HepG2 (cell line): ENCODE measurements around the gene NDUFS2. TPM values are rescaled to one million over a fixed set of nuclear protein-coding genes. Genes with fewer than 3 reads are reported as not detected.

Experiments
- ASH2L ChIP-seq: fragments of 300-600, 200-600 bp; sonication (generic); IDR thresholded peaks from 2 replicates; pipeline ENCODE4 v1.7.0; 2017; ENCODE audit warnings: low read depth, mild to moderate bottlenecking, moderate library complexity, mixed read lengths, low read length; ENCODE audit not compliant: insufficient read length
- GABPB1 ChIP-seq: IDR thresholded peaks from 2 replicates; pipeline ENCODE4 v1.6.1; 2016; ENCODE audit warnings: mild to moderate bottlenecking, missing genetic modification reagents, moderate library complexity, missing compliant biosample characterization
- HES4 ChIP-seq: sonication (generic); formaldehyde crosslinking; IDR thresholded peaks from 2 replicates; pipeline ENCODE4 v1.9.0; 2021; ENCODE audit warnings: mild to moderate bottlenecking, missing genetic modification reagents, borderline replicate concordance
- HNRNPK ChIP-seq: fragments of 200-400 bp; formaldehyde crosslinking; IDR thresholded peaks from 2 replicates; pipeline ENCODE4 v1.6.1; 2018; ENCODE audit warnings: low read length, low read depth, moderate library complexity, mild to moderate bottlenecking; ENCODE audit not compliant: poor library complexity, severe bottlenecking
- HNRNPUL1 ChIP-seq: fragments of 200-400 bp; formaldehyde crosslinking; IDR thresholded peaks from 2 replicates; pipeline ENCODE4 v1.6.1; 2017; ENCODE audit warnings: low read depth, mild to moderate bottlenecking, low read length, moderate library complexity
- KDM5B ChIP-seq: sonication (generic); formaldehyde crosslinking; IDR thresholded peaks from 2 replicates; pipeline ENCODE4 v1.4.0; 2020; ENCODE audit warnings: missing genetic modification reagents, mild to moderate bottlenecking, borderline replicate concordance
- MEIS2 ChIP-seq: sonication (generic); formaldehyde crosslinking; IDR thresholded peaks from 2 replicates; pipeline ENCODE4 v1.9.0; 2021; ENCODE audit warnings: mild to moderate bottlenecking, missing genetic modification reagents
- NAIF1 ChIP-seq: sonication (generic); formaldehyde crosslinking; IDR thresholded peaks from 2 replicates; pipeline ENCODE4 v1.5.0; 2020; ENCODE audit warnings: mild to moderate bottlenecking, missing genetic modification reagents, borderline replicate concordance
- POLR2AphosphoS2 ChIP-seq: IDR thresholded peaks from 2 replicates; pipeline ENCODE4 v1.6.1; 2011; ENCODE audit warnings: low read depth, low read length, improper control_type of control experiment
- SIN3A ChIP-seq: IDR thresholded peaks from 2 replicates; pipeline ENCODE4 v1.6.1; 2011; ENCODE audit warnings: low read depth, mild to moderate bottlenecking, control low read depth, low read length, borderline replicate concordance
- TAF15 ChIP-seq: fragments of 200-400 bp; formaldehyde crosslinking; IDR thresholded peaks from one replicate; pipeline ENCODE4 v1.6.1; 2018; ENCODE audit warnings: mild to moderate bottlenecking, low read depth, low read length; ENCODE audit not compliant: poor library complexity, severe bottlenecking
- THYN1 ChIP-seq: sonication (generic); formaldehyde crosslinking; IDR thresholded peaks from 2 replicates; pipeline ENCODE4 v1.8.1; 2023; ENCODE audit warnings: low read depth, mild to moderate bottlenecking, moderate library complexity, missing genetic modification reagents, borderline replicate concordance
- ZBTB8A ChIP-seq: sonication (generic); formaldehyde crosslinking; IDR thresholded peaks from 2 replicates; pipeline ENCODE4 v1.4.0; 2020; ENCODE audit warnings: mild to moderate bottlenecking, low read depth, missing genetic modification reagents, borderline replicate concordance
- ZHX2 ChIP-seq, 2 experiments: sonication (generic) in 1 of 2; formaldehyde crosslinking in 1 of 2; IDR thresholded peaks; 2 replicates each; pipeline versions ENCODE4 v1.6.1 to v1.9.0; 2014 to 2022; ENCODE audit warnings: antibody characterized with exemption in 1 of 2, borderline replicate concordance in 1 of 2, inconsistent platforms in 1 of 2, low read depth in 1 of 2, missing genetic modification reagents in 1 of 2
- ZNF101 ChIP-seq: sonication (generic); formaldehyde crosslinking; IDR thresholded peaks from 2 replicates; pipeline ENCODE4 v1.4.0; 2020; ENCODE audit warnings: mild to moderate bottlenecking, low read depth, missing genetic modification reagents, borderline replicate concordance
- ZNF446 ChIP-seq: sonication (generic); formaldehyde crosslinking; IDR thresholded peaks from 2 replicates; pipeline ENCODE4 v1.5.0; 2020; ENCODE audit warnings: mild to moderate bottlenecking, missing genetic modification reagents
- ZNF580 ChIP-seq: IDR thresholded peaks from 2 replicates; pipeline ENCODE4 v1.6.1; 2016; ENCODE audit warnings: low read depth, borderline replicate concordance
- ZNF605 ChIP-seq: sonication (generic); formaldehyde crosslinking; IDR thresholded peaks from 2 replicates; pipeline ENCODE4 v1.8.0; 2022; ENCODE audit warnings: mild to moderate bottlenecking, missing genetic modification reagents
- ZNF674 ChIP-seq: sonication (generic); formaldehyde crosslinking; IDR thresholded peaks from 2 replicates; pipeline ENCODE4 v1.5.0; 2020; ENCODE audit warnings: low read depth, mild to moderate bottlenecking, missing genetic modification reagents
- ZNF7 ChIP-seq: IDR thresholded peaks from 2 replicates; pipeline ENCODE4 v1.6.1; 2016; ENCODE audit warnings: missing biosample characterization, missing genetic modification reagents
- ZNF737 ChIP-seq: sonication (generic); formaldehyde crosslinking; IDR thresholded peaks from 2 replicates; pipeline ENCODE4 v1.5.0; 2020; ENCODE audit warnings: missing genetic modification reagents, mild to moderate bottlenecking, borderline replicate concordance
- ZNF747 ChIP-seq: sonication (generic); formaldehyde crosslinking; IDR thresholded peaks from 2 replicates; pipeline ENCODE4 v1.8.1; 2023; ENCODE audit warnings: missing genetic modification reagents, mild to moderate bottlenecking, borderline replicate concordance
- ZZZ3 ChIP-seq: sonication (generic); formaldehyde crosslinking; IDR thresholded peaks from 2 replicates; pipeline ENCODE4 v1.4.0; 2020; ENCODE audit warnings: missing genetic modification reagents, mild to moderate bottlenecking, borderline replicate concordance
- polyA plus RNA-seq, 8 experiments: library from polyadenylated mRNA; depleted of rRNA in 3 of 8; stranded (reverse) in 7 of 8; unstranded in 1 of 8; fragments of >200 nt; fragmentation: Illumina TruSeq in 4 of 8; extraction: Trizol in 4 of 8; gene quantifications; 2 replicates each; pipeline versions ENCODE4 v1.2.1 to v1.2.3, GENCODE V29; 2011 to 2016; ENCODE audit warnings: low read depth in 4 of 8, missing spikeins in 1 of 8, mixed read lengths in 1 of 8; ENCODE audit not compliant: insufficient read depth in 1 of 8
- total RNA-seq, 5 experiments: library from RNA; depleted of rRNA; stranded (reverse); fragments of >200 nt; fragmentation: Illumina TruSeq; extraction: Trizol; gene quantifications; 2 replicates each; pipeline ENCODE4 v1.2.3, GENCODE V29; 2016; ENCODE audit warnings: low read depth in 1 of 5

NDUFS2 gene
- total and polyA plus RNA-seq, 2 of the 13 experiments (the other 11 are each of a cell fraction or from before 2014, with no cell fraction given), result 89.9 to 118 TPM

GRCh38 chr1:161153682-161154337 is 48.4 kb upstream of the NDUFS2 start, which contains the start of gene UFC1 (continued):
- TF ChIP-seq ZNF737 (CRISPR knock-in tag) (no peak), POLR2AphosphoS2 (no peak), HNRNPUL1 (no peak), ZNF101 (no peak), MEIS2 (CRISPR knock-in tag) (no peak; the same call in 1 of the 2 replicates), HES4 (0 out of 2 replicates have a peak, but pooled peaks have one; percentile 46), ZNF747 (CRISPR knock-in tag) (peak; percentile 48; the same call in 1 of the 2 replicates), ZNF446 (CRISPR knock-in tag) (0 out of 2 replicates have a peak, but pooled peaks have one; percentile 49), ZNF7 (no peak), ZZZ3 (CRISPR knock-in tag) (no peak), ZHX2 (IDR thresholded peaks at IDR 0.05; ENCODE audit: low read depth) (peak; percentile 96), ZHX2 (CRISPR knock-in tag; IDR thresholded peaks at IDR 0.05; ENCODE audit: borderline replicate concordance) (no peak), TAF15 (no peak), ZBTB8A (CRISPR knock-in tag) (0 out of 2 replicates have a peak, but pooled peaks have one; percentile 55), ASH2L (peak; percentile 90), GABPB1 (peak; percentile 96), ZNF674 (CRISPR knock-in tag) (no peak), THYN1 (no peak), HNRNPK (no peak), ZNF580 (no peak), NAIF1 (peak; percentile 79; the same call in 1 of the 2 replicates), KDM5B (no peak; the same call in 1 of the 2 replicates), SIN3A (0 out of 2 replicates have a peak, but pooled peaks have one; percentile 63), ZNF605 (CRISPR knock-in tag) (no peak)
